Endometrial microvascular endothelial cells (primary cell): ENCODE results near the gene CHST2. TPM values are rescaled to one million over a fixed set of nuclear protein-coding genes. Genes with fewer than 3 reads are reported as not detected.
"Not testable (repeated sequence)": the region's sequence is repeated elsewhere in the genome, so short reads cannot be mapped to it uniquely, and the experiment has no call there.

Source experiments
- in situ Hi-C: cut with HindIII; loops from 2 replicates; pipeline ENCODE4 v1.10.0; 2017; ENCODE audit warnings: low sequenced_read_pairs, low pct_unique_long_range_greater_than_20kb; ENCODE audit errors: inconsistent ontology term
- total RNA-seq: library from RNA; depleted of rRNA; stranded (reverse); fragments of >200 nt; gene quantifications from one replicate; pipeline ENCODE4 v1.2.3, GENCODE V29; 2015; ENCODE audit errors: inconsistent ontology term

Gene CHST2
- total RNA-seq, result 13.9 TPM

GRCh38 chr3:143119009-143119914 lies at the start of gene CHST2:
Gene CHST2 (plus strand): TSS chr3:143119771. CDS start chr3:143120817, 1,046 bp downstream.
- in situ Hi-C loops, result no loop called here

- in situ Hi-C loops, result no loop called here
Observed at GRCh38 chr3:143070977-143071551, 48.5 kb upstream of the CHST2 start.

GRCh38 chr3:143071776-143072175 lies 47.8 kb upstream of the CHST2 start:
- in situ Hi-C loops, result no loop called here

GRCh38 chr3:143072298-143073020 lies 47.1 kb upstream of the CHST2 start:
- in situ Hi-C loops, result not testable (repeated sequence)

- in situ Hi-C loops, result not testable (repeated sequence)
Observed at GRCh38 chr3:143073541-143073940, 46.0 kb upstream of the CHST2 start.

- in situ Hi-C loops, result not testable (repeated sequence)
Observed at GRCh38 chr3:143073983-143074382, 45.6 kb upstream of the CHST2 start.

GRCh38 chr3:143078883-143079282 lies 40.7 kb upstream of the CHST2 start:
- in situ Hi-C loops, result no loop called here

- in situ Hi-C loops, result no loop called here
Observed at GRCh38 chr3:143080196-143080595, 39.4 kb upstream of the CHST2 start.

GRCh38 chr3:143081365-143081764 lies 38.2 kb upstream of the CHST2 start:
- in situ Hi-C loops, result no loop called here

- in situ Hi-C loops, result no loop called here
Observed at GRCh38 chr3:143081844-143082778, 37.5 kb upstream of the CHST2 start.

GRCh38 chr3:143083781-143084180 lies 35.8 kb upstream of the CHST2 start:
- in situ Hi-C loops, result no loop called here

GRCh38 chr3:143084856-143085731 lies 34.5 kb upstream of the CHST2 start:
- in situ Hi-C loops, result no loop called here

- in situ Hi-C loops, result no loop called here
Observed at GRCh38 chr3:143088835-143089234, 30.7 kb upstream of the CHST2 start.

GRCh38 chr3:143089965-143090364 lies 29.6 kb upstream of the CHST2 start:
- in situ Hi-C loops, result no loop called here

GRCh38 chr3:143090486-143090885 lies 29.1 kb upstream of the CHST2 start:
- in situ Hi-C loops, result no loop called here

- in situ Hi-C loops, result no loop called here
Observed at GRCh38 chr3:143090976-143091837, 28.4 kb upstream of the CHST2 start.

GRCh38 chr3:143092191-143092590 lies 27.4 kb upstream of the CHST2 start:
- in situ Hi-C loops, result no loop called here
